ENCODE measurements around the gene GNB3.
"Not testable (repeated sequence)": the region's sequence is repeated elsewhere in the genome, so short reads cannot be mapped to it uniquely, and the experiment has no call there.

Gene GNB3

DNA sequence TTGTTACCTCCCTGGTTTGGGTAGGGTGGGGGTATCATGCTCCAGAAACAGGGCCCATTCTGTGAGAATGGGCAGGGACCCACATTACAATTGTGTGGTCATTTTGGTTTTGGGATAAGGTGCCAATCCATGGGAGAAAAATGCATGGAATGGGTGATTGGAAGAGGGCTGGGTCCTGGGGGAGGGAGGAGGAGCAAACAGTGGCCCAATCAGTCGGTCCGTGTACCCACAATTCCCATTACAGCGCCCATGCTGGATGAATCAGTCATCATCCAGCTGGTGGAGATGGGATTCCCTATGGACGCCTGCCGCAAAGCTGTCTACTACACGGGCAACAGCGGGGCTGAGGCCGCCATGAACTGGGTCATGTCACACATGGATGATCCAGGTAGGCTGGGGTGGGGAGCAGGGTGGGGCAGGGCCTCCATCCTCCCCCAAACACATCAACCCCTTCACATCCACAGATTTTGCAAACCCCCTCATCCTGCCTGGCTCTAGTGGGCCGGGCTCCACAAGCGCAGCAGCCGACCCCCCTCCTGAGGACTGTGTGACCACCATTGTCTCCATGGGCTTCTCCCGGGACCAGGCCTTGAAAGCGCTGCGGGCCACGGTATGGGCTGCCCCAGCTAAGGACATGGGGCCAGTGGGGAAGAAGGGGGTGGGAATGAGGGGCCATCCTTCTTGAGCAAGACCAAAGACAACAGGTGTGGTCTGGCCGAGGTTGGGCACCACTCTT, 23.0 kb downstream of the GNB3 start:
- no peak for DNase-seq

DNA sequence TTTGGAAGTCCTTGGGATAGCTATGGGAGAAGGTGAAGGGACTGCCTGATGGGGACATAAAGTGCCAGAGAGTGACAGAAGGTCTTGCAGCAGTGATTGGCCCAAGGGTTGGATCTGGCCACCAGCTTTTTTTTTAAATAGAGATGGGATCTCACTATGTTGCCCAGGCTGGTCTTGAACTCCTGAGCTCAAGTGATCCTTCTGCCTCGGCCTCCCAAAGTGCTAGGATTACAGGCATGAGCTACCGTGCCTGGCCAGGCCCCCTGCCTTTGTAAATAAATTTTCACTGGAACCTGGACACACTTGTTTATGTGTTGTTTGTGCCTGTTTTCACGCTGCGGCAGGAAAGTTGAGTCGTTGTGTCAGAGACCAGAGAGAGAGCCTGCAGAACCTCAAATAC, 24.6 kb downstream of the GNB3 start:
- not testable (repeated sequence) for DNase-seq

DNA sequence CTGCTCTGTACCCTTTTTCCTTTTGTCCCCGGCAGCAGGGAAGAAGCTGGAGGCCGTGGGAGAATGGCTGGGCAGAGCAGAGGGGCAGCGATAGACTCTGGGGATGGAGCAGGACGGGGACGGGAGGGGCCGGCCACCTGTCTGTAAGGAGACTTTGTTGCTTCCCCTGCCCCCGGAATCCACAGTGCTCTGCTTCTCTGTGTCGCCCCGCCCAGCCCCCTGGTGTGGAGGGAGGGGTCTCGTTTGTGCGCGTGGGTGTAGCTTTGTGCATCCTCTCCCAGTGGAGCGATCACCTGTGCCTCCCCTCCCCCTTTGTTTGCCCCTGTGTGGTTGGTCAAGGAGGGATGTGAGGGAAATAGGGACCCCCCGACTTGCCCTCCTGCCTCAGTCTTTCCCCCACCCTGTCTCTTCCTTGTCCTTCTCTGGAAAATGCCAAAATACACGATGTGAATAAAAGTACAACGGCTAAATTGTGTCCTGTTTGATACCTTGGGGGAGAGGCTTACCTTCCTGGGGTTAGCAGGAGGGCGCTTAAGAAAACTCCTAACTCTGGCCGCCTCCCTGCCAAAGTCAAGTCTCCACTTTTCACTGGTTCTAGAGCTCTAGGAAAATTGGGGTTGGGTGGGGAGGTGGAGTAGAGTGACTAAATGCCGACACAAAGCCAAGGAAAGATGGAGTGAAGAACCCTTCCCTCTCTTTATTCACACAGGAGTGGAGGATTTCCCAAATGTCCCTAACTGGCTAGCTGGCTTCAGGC, 25.6 kb downstream of the GNB3 start:
- DNase-seq, result no peak

DNA sequence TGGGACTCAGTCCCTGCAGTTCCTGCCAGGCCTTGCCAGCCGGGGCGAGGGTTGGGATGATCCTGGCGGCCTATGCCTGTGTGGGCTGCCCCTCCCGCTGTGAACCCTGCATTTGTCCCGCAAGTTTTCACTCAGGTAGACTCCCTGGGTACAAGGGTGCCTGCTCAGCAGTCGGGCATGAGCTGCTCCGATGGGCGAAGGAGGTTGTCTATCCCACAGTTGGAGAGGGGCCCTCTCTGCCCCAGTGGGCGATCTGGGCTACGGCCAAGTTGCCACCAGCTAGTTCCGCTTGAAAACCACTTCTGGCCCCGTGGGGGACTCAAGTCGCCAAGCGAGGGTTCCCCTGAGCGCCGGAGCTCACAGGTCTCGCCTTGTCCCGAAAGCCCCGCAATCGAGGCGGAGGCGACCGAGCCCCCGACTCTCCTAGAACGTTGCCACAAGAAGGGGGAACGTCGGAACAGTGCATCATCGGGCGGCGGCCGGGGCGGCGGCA, 26.2 kb downstream of the GNB3 start:
- no peak for DNase-seq

DNA sequence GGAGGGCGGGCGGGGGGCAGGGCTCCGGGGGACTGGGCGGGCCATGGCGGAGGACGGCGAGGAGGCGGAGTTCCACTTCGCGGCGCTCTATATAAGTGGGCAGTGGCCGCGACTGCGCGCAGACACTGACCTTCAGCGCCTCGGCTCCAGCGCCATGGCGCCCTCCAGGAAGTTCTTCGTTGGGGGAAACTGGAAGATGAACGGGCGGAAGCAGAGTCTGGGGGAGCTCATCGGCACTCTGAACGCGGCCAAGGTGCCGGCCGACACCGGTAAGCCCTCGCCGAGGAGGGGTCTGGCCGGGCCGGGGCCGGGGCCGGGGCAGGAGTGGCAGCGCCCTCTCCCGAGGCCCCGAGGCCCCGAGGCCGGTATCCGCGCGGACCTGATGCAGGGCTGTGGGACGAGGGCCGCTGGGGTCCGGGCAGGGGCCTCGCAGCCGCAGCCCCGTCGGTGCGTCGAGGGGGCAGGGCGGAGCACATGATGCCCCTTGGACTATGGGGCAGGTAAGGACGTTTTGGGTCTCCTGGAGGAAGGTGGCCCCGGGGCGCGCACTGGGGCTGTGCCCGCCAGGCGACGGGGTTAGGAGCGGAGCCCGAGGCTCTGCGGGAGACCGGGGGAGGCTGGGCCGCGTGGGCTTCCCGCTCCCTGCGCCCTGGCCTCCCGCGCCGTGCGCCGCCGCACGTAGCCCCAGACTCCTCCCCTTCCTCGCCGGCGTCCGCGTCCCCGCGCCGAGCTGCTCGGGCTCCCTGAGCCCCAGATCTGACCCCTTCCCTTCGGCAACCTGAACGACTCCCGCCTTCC, 26.9 kb downstream of the GNB3 start, which contains the start of gene TPI1:
Gene TPI1, plus strand, starts transcription at position 119 of the 798 bp plus-strand sequence. Its CDS starts 36 bp downstream, at position 155.
- DNase-seq, result peak; percentile 45 to 70 (median 54)

DNA sequence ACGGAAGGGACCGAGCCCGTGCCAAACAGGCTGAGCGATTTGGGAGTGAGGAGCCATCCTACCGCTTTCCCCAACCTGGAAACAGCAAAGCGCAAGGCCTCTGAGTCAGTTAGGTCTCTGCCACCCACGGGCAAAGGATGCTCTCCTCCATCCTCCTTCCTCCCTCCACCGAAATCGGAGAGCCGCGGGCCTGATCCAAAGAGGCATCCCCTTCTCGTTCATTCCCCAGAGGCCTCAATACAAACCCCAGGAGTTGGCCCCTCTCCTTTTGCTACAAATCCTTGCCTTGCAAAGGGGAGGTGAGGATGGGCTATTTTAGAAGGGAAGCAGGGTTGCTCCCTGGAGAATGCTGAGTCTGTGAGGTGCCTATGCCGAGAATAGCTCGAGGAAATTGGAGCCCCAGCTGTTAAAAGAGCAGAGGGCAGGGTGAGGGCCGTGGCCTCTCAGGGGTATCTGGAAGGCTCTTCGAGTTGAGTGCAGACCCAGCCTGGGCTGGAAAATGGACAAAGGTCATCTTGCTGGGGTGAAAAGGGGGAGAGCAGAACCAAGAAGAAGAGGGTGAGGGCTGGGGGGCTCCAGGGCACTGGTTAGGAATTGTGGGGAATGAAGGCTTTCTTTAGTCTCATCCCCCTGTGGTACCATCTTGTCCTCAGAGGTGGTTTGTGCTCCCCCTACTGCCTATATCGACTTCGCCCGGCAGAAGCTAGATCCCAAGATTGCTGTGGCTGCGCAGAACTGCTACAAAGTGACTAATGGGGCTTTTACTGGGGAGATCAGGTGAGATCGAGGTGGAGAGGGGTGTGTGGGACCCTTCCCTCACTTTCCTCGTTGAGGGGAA, 27.7 kb downstream of the GNB3 start:
- no peak for DNase-seq

DNA sequence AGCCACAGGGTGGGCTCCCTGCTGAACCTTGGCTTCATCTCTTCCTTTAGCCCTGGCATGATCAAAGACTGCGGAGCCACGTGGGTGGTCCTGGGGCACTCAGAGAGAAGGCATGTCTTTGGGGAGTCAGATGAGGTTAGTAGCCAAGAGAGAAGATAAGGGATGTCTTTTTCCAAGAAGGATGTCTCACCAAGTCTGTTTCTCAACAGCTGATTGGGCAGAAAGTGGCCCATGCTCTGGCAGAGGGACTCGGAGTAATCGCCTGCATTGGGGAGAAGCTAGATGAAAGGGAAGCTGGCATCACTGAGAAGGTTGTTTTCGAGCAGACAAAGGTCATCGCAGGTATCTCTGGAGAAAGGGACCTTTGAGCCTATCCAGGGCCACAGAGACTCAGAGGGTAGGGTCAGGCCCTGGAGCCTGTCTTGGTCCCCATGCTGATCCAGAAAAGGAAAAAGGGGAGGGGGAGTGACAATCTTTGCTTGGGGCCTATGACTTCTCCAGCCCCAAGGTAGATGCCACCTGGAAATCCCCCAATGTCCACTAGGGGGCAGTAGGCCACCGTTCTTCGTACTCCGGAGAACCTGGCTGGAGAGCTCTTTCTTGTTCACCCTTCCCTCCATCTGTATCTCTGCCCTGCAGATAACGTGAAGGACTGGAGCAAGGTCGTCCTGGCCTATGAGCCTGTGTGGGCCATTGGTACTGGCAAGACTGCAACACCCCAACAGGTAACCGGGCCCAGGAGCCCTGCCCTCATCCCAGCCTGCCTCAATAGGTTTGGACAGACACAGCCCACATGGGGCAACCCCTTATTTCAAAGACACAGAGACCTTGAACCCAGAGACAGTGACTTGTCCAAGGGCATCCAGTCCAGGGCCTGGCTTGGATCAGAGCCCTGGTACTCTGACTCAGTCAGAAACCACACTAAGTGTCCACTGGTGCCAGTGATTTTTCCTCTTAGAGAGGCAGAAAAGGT, 28.6 kb downstream of the GNB3 start:
- DNase-seq, result peak; percentile 59 to 81 (median 70)

DNA sequence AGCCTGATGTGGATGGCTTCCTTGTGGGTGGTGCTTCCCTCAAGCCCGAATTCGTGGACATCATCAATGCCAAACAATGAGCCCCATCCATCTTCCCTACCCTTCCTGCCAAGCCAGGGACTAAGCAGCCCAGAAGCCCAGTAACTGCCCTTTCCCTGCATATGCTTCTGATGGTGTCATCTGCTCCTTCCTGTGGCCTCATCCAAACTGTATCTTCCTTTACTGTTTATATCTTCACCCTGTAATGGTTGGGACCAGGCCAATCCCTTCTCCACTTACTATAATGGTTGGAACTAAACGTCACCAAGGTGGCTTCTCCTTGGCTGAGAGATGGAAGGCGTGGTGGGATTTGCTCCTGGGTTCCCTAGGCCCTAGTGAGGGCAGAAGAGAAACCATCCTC, 29.6 kb downstream of the GNB3 start:
- not testable (repeated sequence) for DNase-seq

DNA sequence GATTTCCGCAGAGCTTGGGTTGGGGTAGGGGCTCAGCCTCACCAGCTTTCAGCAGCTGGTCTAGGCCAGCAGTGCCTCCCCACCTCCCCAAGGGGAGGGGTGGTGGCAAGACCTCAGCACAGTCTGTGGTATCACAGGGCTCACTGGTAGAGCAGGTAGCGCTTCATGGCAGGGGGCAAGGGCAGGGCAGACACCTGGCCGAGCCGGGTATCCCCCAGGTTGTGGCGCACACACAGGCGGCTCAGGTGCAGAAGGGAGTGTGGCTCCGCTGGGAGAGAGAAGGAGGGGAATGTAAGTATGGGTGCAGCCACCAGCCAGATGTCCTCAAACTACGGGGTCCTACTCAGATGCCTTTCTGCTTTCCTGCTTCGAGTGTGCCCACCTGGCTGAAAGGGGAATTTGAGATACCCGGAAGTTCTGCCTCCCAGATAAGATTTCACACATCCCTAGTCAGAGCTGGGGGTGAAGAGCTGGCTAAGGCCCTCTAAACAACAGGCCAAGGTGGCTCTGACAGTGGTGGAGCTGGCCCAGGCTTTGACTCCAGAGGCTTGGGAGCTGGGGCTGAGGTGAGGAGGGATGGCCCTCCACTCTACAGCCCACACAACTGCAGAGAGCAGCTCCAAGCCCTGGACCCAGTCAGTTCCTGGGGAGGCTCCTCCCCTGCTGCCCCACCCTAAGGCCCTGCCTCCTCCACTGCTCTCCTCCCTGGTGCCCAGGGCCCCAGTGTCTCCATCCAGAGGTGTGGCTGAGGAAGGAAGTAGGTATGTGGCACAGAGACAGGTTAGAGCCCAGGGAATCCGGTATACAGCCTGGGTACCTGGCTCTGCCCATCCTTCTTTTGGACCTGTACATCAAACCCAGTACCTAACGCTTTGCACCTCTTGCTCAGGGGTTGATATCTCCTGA, 30.6 kb downstream of the GNB3 start:
- no peak for DNase-seq

DNA sequence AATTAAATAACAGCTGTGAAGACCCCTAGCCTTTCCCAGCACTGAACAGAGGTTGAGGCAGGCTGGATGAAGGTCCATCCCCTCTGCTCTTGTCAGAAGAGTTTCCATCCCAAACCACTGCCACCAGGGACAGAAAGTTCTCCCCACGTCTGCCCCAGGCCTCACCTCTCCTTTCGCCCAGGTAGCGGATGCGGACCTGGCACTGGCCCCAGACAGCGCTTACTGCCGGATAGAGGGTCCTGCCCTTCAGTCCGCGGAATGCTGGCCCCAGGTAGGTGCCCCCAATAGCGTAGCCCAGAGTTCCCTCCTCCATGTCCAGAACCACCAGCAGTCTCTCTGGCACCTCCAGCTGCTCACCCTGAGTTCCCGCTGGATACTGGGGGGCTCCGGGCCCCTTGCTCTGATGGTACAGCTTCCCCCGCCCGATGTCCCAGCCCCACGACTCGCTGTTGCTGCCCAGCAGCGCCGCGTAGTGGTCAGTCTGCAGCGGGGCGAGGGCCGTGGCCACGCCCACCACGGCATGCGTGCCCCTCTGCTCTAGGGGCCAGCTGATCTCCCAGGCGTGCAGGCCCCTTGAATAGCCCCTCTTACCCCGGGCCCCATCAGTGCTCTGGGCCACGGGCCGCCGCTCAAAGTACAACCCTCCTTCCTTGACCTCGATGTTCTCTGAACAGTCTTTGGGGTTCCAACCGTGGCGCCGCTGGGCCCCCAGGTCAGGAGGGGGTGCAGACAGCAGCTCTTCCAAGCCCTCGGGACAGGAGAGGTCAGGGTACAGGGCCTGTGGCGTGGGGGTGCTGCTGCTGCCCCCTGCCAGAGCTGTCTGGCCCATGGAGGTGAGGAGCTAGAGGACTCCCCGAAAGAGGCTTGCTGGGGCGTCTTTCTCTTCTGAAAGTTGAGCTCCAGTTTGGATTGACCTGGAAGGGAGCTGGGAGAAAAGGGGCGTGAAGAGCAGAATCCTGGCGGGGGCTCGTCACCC, 31.6 kb downstream of the GNB3 start:
- peak; percentile 64 to 83 (median 67) for DNase-seq

DNA sequence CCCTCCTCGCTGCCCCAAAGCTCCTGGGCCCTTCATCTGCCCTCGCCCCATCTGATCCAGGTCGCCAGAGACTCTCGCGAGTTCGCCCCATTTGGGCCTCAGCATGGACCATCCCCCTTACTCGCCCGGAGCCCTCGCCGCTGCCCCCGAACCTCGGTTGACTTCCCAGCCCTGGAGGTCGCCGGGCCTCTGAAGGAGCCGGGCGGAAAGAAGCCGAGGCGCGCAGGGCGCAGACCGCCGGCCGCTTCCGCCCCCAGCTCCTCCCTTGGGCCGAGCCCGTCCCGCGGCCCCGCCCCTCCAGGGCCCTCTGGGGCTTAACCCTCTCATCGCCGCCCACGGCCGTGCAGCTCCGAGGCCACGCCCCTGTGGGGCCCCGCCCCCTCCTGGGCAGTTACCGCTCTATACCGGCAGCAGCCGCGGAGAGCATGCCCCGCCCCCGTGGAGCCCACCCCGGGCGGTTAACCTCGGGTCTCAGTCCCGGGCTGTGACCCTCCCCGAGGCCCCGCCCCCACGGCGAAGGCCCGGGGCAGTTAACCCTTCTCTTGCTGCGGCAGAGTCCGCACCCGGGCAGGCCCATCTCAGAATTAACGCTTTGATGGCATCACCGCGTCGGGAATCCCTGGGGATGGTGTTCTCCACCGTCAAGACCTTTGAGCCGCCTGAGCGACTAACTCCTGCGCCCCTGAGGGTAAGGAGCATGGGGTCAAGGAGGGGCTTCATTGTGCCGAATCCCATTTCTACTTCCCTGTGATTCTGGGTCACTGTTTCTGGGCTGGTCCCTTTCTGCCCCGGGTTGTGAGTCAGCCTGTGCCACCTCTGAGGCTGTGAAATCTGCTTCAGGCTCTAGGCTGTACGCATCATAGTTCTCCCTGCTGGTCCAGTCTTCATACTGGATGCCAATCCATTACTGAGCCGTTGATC, 32.6 kb downstream of the GNB3 start, which contains the start of gene SPSB2:
Gene SPSB2, minus strand, starts transcription at position 210 of the 921 bp plus-strand sequence. CDS start 402 bp downstream, outside the sequence.
- peak; percentile 93 to 99 (median 96) for DNase-seq

DNA sequence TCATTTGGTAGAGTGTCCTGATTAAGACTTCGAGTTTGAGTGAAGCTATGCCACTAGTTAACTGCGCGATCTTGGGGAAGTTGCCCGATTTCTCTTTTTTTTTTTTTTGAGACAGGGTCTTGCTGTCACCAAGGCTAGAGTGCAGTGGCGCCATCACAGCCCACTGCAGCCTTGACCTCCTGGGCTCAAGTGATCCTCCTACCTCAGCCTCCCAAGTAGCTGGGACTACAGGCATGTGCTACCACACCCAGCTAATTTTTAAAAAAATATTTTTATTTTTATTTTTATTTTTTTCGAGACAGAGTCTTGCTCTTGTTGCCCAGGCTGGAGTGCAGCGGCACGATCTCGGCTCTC, 33.3 kb downstream of the GNB3 start:
- not testable (repeated sequence) for DNase-seq

DNA sequence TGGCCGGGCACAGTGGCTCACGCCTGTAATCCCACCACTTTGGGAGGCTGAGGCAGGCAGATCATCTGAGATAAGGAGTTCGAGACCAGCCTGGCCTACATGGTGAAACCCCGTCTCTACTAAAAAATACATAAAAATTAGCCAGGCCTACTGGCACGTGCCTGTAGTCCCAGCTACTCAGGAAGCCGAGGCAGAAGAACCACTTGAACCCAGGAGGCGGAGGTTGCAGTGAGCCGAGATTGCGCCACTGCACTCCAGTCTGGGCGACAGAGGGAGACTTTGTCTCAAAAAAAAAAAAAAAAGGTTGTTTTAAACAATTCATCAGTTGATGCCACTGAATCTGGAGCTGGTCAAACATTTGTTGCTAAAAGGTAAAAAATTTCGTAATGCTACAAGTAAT, 39.1 kb downstream of the GNB3 start:
- not testable (repeated sequence) for DNase-seq

DNA sequence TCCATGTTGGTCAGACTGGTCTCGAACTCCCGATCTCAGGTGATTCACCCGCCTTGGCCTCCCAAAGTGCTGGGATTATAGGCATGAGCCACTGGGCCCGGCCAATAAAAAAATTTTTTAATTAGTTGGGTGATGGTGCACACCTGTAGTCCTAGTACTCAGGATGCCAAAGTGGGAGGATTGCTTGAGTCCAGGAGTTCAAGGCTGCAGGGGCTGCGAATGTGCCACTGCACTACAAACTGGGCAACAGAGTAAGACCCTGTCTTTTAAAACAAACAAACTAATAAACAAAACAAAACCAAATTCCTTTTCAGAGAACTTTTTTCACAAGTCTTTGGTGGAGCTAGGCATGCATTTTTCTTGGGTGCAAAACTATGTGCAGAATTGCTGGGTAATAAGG, 42.5 kb downstream of the GNB3 start:
- DNase-seq, result no peak

DNA sequence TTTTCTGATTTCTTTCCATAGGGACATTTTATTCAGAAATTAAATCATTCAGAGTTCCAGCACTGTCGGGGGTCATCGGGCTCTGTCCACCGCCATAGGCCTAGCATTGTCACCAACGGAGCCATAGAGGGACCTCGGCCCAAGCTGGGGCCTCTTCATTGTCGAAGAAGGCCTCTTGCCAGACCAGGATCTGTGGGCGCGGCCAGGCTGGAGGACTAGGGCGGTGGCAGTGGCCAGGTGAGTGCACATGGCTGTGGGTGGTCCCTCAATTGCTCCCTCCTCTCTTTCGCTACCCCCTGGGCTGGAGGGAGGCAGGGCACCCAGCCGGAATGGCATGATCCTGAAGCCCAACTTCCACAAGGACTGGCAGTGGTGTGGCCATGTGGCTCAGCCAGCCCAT, 43.0 kb downstream of the GNB3 start:
- no peak for DNase-seq

DNA sequence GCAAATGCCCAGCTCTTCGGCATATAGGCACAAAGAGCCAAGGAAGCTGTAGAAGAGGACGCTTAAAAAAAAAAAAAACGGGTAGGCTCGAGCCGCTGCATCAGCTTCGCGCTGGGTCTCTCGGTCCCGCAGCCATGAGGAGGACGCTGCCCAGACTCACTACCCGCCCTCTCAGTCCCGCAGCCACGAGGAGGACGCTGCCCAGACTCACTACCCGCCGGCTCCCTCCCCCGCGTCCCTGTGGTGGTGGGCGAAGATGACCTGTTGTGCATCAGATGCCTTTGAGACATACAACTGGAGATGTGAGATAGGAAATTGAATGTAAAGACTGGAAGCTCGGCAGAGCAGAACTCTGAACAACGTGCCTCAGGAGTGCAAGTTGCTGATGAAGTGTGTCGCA, 43.8 kb downstream of the GNB3 start:
- no peak for DNase-seq

All from activated naive CD4-positive, alpha-beta T cell (primary cell).